Measurements from ENCODE around the gene HOXD1.

GRCh38 chr2:176174382-176174823, 14.1 kb upstream of the HOXD1 start:
- TF ChIP-seq POLR2A (IDR thresholded peaks at IDR 0.05): no peak
- TF ChIP-seq CTCF (IDR thresholded peaks at IDR 0.05): no peak
